ENCODE results near the gene CDH24. TPM values are rescaled to one million over a fixed set of nuclear protein-coding genes. Genes with fewer than 3 reads are reported as not detected.

CDH24 gene
- total RNA-seq, 1 donor from 2014 or later = 1.3 TPM

- Mint-ChIP-seq H3K4me1 (peaks cover 36% of the 10 kb centered on the region), H3K36me3 (ENCODE audit: low read depth) (peaks cover 79% of the 10 kb centered on the region), H3K27ac (no peak overlapping the region)
Measured at GRCh38 chr14:23069413-23069806, 12.1 kb upstream of the CDH24 start.

GRCh38 chr14:23068789-23069412, 11.6 kb upstream of the CDH24 start:
- DNase-seq = no peak

More at GRCh38 chr14:23069413-23069806, 12.1 kb upstream of the CDH24 start:
- ChIA-PET CTCF (interaction anchor here (0.7 to 2.2 kb wide), 35 partner anchors 8 to 513 kb away, joined by 3 to 36 read pairs (median 4); partner anchors contain the start of genes ACIN1, C14orf119, CDH24 and HAUS4), POLR2A (interaction anchor here (0.9 to 2.0 kb wide), 4 partner anchors 8 to 232 kb away, joined by 4 to 14 read pairs (median 6); partner anchors contain the start of genes ACIN1 and C14orf119)
- Mint-ChIP-seq H3K9me3 (no peaks in the 10 kb centered on the region), H3K27me3 (no peaks in the 10 kb centered on the region), H3K4me3 (no peak overlapping the region)
- no peak for TF ChIP-seq CTCF (IDR thresholded peaks at IDR 0.05)
- intact Hi-C loops (cut with micrococcal nuclease) = loop anchor here (1.0 to 5.0 kb wide), 5 partner anchors 11 to 311 kb away; partner anchors contain the start of genes PPP1R3E and PSMB5
- ATAC-seq (ENCODE audit: low read depth) (no peak), DNase-seq (no peak)

GRCh38 chr14:23067847-23068788, 10.8 kb upstream of the CDH24 start:
- intact Hi-C loops (cut with micrococcal nuclease) = loop anchor here (2.0 to 5.0 kb wide), 4 partner anchors 33 to 313 kb away; partner anchors contain the start of genes PPP1R3E and PSMB5
- no peaks in the 10 kb centered on the region for H3K27me3 Mint-ChIP-seq
- H3K4me1 Mint-ChIP-seq = peaks cover 36% of the 10 kb centered on the region
- TF ChIP-seq CTCF (IDR thresholded peaks at IDR 0.05) = no peak
- ATAC-seq (ENCODE audit: low read depth) = no peak
- H3K36me3 Mint-ChIP-seq (ENCODE audit: low read depth) = peaks cover 80% of the 10 kb centered on the region
- DNase-seq = no peak
- H3K9me3 Mint-ChIP-seq = no peaks in the 10 kb centered on the region
- POLR2A ChIA-PET = interaction anchor here (0.5 to 2.0 kb wide), 5 partner anchors 9 to 233 kb away, joined by 4 to 14 read pairs (median 5); partner anchors contain the start of genes ACIN1 and C14orf119
- CTCF ChIA-PET = interaction anchor here (0.6 to 2.2 kb wide), 43 partner anchors 8 to 512 kb away, joined by 3 to 36 read pairs (median 4); partner anchors contain the start of genes ACIN1, AJUBA, C14orf119 and CDH24
- H3K27ac Mint-ChIP-seq = peak overlapping the region; percentile 50
- H3K4me3 Mint-ChIP-seq = no peak overlapping the region

More at GRCh38 chr14:23068789-23069412, 11.6 kb upstream of the CDH24 start:
- peak; percentile 85 for ATAC-seq (ENCODE audit: low read depth)
- no peaks in the 10 kb centered on the region for H3K27me3 Mint-ChIP-seq
- H3K36me3 Mint-ChIP-seq (ENCODE audit: low read depth) = peaks cover 79% of the 10 kb centered on the region
- no peaks in the 10 kb centered on the region for H3K9me3 Mint-ChIP-seq
- CTCF ChIA-PET = interaction anchor here (0.6 to 2.2 kb wide), 43 partner anchors 8 to 512 kb away, joined by 3 to 36 read pairs (median 4); partner anchors contain the start of genes ACIN1, AJUBA, C14orf119 and CDH24
- peak overlapping the region; percentile 22 for H3K4me3 Mint-ChIP-seq
- intact Hi-C loops (cut with micrococcal nuclease) = loop anchor here (1.0 to 5.0 kb wide), 5 partner anchors 11 to 312 kb away; partner anchors contain the start of genes PPP1R3E and PSMB5
- H3K4me1 Mint-ChIP-seq = peaks cover 36% of the 10 kb centered on the region
- POLR2A ChIA-PET = interaction anchor here (0.5 to 2.0 kb wide), 5 partner anchors 9 to 232 kb away, joined by 4 to 14 read pairs (median 5); partner anchors contain the start of genes ACIN1 and C14orf119
- peak; percentile 79 for TF ChIP-seq CTCF (IDR thresholded peaks at IDR 0.05)
- H3K27ac Mint-ChIP-seq = peak overlapping the region; percentile 50

GRCh38 chr14:23066855-23067744, 9.8 kb upstream of the CDH24 start:
- no peak for TF ChIP-seq CTCF (IDR thresholded peaks at IDR 0.05)
- no peaks in the 10 kb centered on the region for H3K9me3 Mint-ChIP-seq
- ATAC-seq (ENCODE audit: low read depth) = no peak
- H3K27me3 Mint-ChIP-seq = no peaks in the 10 kb centered on the region
- ChIA-PET POLR2A (interaction anchor here (0.5 to 2.0 kb wide), 2 partner anchors 27 to 242 kb away, joined by 5 to 14 read pairs; partner anchors contain the start of genes ACIN1 and C14orf119), CTCF (interaction anchor here (0.7 to 2.2 kb wide), 7 partner anchors 9 to 313 kb away, joined by 3 to 36 read pairs (median 5); partner anchors contain the start of genes ACIN1, C14orf119 and CDH24)
- no peak overlapping the region for H3K27ac Mint-ChIP-seq
- no peak overlapping the region for H3K4me3 Mint-ChIP-seq
- intact Hi-C loops (cut with micrococcal nuclease) = loop anchor here (5.0 kb wide), 1 partner anchor 235 kb away; the partner anchor contains the start of gene PPP1R3E
- peaks cover 33% of the 10 kb centered on the region for H3K4me1 Mint-ChIP-seq
- peaks cover 80% of the 10 kb centered on the region for H3K36me3 Mint-ChIP-seq (ENCODE audit: low read depth)
- no peak for DNase-seq

Data from activated B cell treated with CpG ODN at 0.5 μM for 24 hours (primary cell).